ENCODE data around the gene GRK1. TPM values are rescaled to one million over a fixed set of nuclear protein-coding genes. Genes with fewer than 3 reads are reported as not detected.

GRK1 gene
- total RNA-seq, 1 experiment from 2014 or later, result not detected

GRCh38 chr13:113634279-113635047, 32.6 kb upstream of the GRK1 start:
- Mint-ChIP-seq H3K36me3 (ENCODE audit: insufficient read depth, unreplicated experiment) (peaks cover 73% of the 10 kb centered on the region), H3K9me3 (ENCODE audit: unreplicated experiment) (no peaks in the 10 kb centered on the region), H3K27me3 (ENCODE audit: insufficient read depth, unreplicated experiment) (no peaks in the 10 kb centered on the region), H3K27ac (ENCODE audit: low read depth, unreplicated experiment) (no peak overlapping the region), H3K4me1 (ENCODE audit: insufficient read depth, unreplicated experiment) (no peaks in the 10 kb centered on the region), H3K4me3 (ENCODE audit: unreplicated experiment) (no peak overlapping the region)
- ChIA-PET POLR2A (interaction anchor here (0.6 kb wide), 1 partner anchor 140 kb away, joined by 3 read pairs; no protein-coding TSS in a partner anchor), CTCF (no interaction called here)
- no TSS peak for BruUV-seq (replicated peaks)
- no peak for TF ChIP-seq CTCF (IDR thresholded peaks at IDR 0.05; ENCODE audit: unreplicated experiment)
- intact Hi-C loops (cut with micrococcal nuclease), result no loop called here
- DNase-seq (ENCODE audit: unreplicated experiment), result no peak

GRCh38 chr13:113635048-113635420, 32.0 kb upstream of the GRK1 start:
- Mint-ChIP-seq H3K36me3 (ENCODE audit: insufficient read depth, unreplicated experiment) (peaks cover 75% of the 10 kb centered on the region), H3K4me3 (ENCODE audit: unreplicated experiment) (no peak overlapping the region), H3K4me1 (ENCODE audit: insufficient read depth, unreplicated experiment) (no peaks in the 10 kb centered on the region), H3K27ac (ENCODE audit: low read depth, unreplicated experiment) (no peak overlapping the region), H3K27me3 (ENCODE audit: insufficient read depth, unreplicated experiment) (no peaks in the 10 kb centered on the region), H3K9me3 (ENCODE audit: unreplicated experiment) (no peaks in the 10 kb centered on the region)
- no peak for DNase-seq (ENCODE audit: unreplicated experiment)
- intact Hi-C loops (cut with micrococcal nuclease), result no loop called here
- BruUV-seq (replicated peaks), result no TSS peak
- POLR2A ChIA-PET, result interaction anchor here (0.6 kb wide), 1 partner anchor 139 kb away, joined by 3 read pairs; no protein-coding TSS in a partner anchor
- no peak for TF ChIP-seq CTCF (IDR thresholded peaks at IDR 0.05; ENCODE audit: unreplicated experiment)
- CTCF ChIA-PET, result no interaction called here

GRCh38 chr13:113635709-113636108, 31.3 kb upstream of the GRK1 start:
- peaks cover 82% of the 10 kb centered on the region for H3K36me3 Mint-ChIP-seq (ENCODE audit: insufficient read depth, unreplicated experiment)
- intact Hi-C loops (cut with micrococcal nuclease), result no loop called here
- H3K9me3 Mint-ChIP-seq (ENCODE audit: unreplicated experiment), result no peaks in the 10 kb centered on the region
- ChIA-PET CTCF (no interaction called here), POLR2A (no interaction called here)
- DNase-seq (ENCODE audit: unreplicated experiment), result no peak
- no peaks in the 10 kb centered on the region for H3K27me3 Mint-ChIP-seq (ENCODE audit: insufficient read depth, unreplicated experiment)
- BruUV-seq (replicated peaks), result no TSS peak
- no peak overlapping the region for H3K4me3 Mint-ChIP-seq (ENCODE audit: unreplicated experiment)
- no peaks in the 10 kb centered on the region for H3K4me1 Mint-ChIP-seq (ENCODE audit: insufficient read depth, unreplicated experiment)
- H3K27ac Mint-ChIP-seq (ENCODE audit: low read depth, unreplicated experiment), result no peak overlapping the region
- no peak for TF ChIP-seq CTCF (IDR thresholded peaks at IDR 0.05; ENCODE audit: unreplicated experiment)

GRCh38 chr13:113636266-113636963, 30.6 kb upstream of the GRK1 start:
- Mint-ChIP-seq H3K9me3 (ENCODE audit: unreplicated experiment) (no peaks in the 10 kb centered on the region), H3K36me3 (ENCODE audit: insufficient read depth, unreplicated experiment) (peaks cover 85% of the 10 kb centered on the region), H3K4me3 (ENCODE audit: unreplicated experiment) (no peak overlapping the region), H3K27me3 (ENCODE audit: insufficient read depth, unreplicated experiment) (no peaks in the 10 kb centered on the region), H3K4me1 (ENCODE audit: insufficient read depth, unreplicated experiment) (no peaks in the 10 kb centered on the region), H3K27ac (ENCODE audit: low read depth, unreplicated experiment) (no peak overlapping the region)
- BruUV-seq (replicated peaks), result no TSS peak
- TF ChIP-seq CTCF (IDR thresholded peaks at IDR 0.05; ENCODE audit: unreplicated experiment), result no peak
- intact Hi-C loops (cut with micrococcal nuclease), result no loop called here
- POLR2A ChIA-PET, result no interaction called here
- no peak for DNase-seq (ENCODE audit: unreplicated experiment)
- CTCF ChIA-PET, result no interaction called here
